ENCODE data around the gene CCDC197. TPM values are rescaled to one million over a fixed set of nuclear protein-coding genes. Genes with fewer than 3 reads are reported as not detected.

CCDC197 gene
- total RNA-seq, 1 experiment from 2014 or later = not detected

- TF ChIP-seq, protein P1, sequence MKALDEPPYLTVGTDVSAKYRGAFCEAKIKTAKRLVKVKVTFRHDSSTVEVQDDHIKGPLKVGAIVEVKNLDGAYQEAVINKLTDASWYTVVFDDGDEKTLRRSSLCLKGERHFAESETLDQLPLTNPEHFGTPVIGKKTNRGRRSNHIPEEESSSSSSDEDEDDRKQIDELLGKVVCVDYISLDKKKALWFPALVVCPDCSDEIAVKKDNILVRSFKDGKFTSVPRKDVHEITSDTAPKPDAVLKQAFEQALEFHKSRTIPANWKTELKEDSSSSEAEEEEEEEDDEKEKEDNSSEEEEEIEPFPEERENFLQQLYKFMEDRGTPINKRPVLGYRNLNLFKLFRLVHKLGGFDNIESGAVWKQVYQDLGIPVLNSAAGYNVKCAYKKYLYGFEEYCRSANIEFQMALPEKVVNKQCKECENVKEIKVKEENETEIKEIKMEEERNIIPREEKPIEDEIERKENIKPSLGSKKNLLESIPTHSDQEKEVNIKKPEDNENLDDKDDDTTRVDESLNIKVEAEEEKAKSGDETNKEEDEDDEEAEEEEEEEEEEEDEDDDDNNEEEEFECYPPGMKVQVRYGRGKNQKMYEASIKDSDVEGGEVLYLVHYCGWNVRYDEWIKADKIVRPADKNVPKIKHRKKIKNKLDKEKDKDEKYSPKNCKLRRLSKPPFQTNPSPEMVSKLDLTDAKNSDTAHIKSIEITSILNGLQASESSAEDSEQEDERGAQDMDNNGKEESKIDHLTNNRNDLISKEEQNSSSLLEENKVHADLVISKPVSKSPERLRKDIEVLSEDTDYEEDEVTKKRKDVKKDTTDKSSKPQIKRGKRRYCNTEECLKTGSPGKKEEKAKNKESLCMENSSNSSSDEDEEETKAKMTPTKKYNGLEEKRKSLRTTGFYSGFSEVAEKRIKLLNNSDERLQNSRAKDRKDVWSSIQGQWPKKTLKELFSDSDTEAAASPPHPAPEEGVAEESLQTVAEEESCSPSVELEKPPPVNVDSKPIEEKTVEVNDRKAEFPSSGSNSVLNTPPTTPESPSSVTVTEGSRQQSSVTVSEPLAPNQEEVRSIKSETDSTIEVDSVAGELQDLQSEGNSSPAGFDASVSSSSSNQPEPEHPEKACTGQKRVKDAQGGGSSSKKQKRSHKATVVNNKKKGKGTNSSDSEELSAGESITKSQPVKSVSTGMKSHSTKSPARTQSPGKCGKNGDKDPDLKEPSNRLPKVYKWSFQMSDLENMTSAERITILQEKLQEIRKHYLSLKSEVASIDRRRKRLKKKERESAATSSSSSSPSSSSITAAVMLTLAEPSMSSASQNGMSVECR (CRISPR knock-in tag; IDR thresholded peaks at IDR 0.05; ENCODE audit: borderline replicate concordance) = no peak
- no peak for TF ChIP-seq MYBL2 (CRISPR knock-in tag; IDR thresholded peaks at IDR 0.05)
- TF ChIP-seq ATF1 (CRISPR knock-in tag; IDR thresholded peaks at IDR 0.05) = no peak
Measured at GRCh38 chr14:94040796-94041195, 43.7 kb downstream of the CCDC197 start (continued).

DNA sequence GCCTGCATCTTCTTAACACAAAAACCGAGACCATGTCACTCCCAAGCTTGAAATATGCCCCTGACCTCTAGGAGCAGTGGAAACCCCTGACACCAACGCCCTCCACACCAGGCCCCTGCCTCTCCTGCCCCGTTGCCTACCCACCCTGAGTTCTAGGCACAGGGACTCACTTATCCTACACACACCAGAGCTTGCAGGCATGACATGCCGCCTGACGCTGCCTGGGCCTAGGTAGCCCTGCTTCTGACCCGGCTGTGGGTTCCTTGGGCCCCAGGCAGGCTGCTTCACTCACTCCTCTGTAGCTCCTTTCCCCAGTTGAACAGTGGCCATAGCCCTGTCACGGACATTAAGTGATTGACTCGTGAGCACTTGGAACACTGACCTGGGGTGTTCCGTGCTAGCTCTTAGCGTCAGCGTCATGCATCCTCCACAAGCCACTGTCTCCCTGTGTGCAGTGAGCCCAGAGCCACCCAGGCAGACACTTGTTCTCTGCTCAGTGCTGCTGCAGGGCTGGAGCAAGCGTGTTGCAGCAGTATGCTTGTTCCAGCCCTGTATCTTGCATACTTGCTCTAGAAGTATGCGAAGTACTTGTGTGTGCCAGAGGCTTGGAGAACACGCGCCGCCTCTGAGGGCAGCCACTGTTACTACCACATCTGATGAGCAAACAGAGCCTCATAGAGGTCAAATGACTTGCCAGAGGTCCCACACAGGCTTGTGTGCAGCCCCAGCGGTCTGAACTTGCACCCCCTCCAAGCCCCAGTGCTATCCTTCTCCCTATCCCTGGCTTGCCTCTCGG, 44.6 kb downstream of the CCDC197 start:
- POLR2A ChIA-PET = no interaction called here
- CTCF ChIA-PET = interaction anchor here (1.9 to 2.7 kb wide), 3 partner anchors 88 to 102 kb away, joined by 6 to 13 read pairs (median 11); partner anchors contain the start of gene IFI27L2
- Mint-ChIP-seq H3K4me3 (no peak overlapping the region), H3K9me3 (no peaks in the 10 kb centered on the region), H3K4me1 (peaks cover under 1% of the 10 kb centered on the region; the same call in 1 of the 2 replicates), H3K27ac (no peak overlapping the region), H3K27me3 (ENCODE audit: low read depth) (no peaks in the 10 kb centered on the region), H3K36me3 (peaks cover 10% of the 10 kb centered on the region; the same call in 1 of the 2 replicates)
- ATAC-seq (no peak), DNase-seq (ENCODE audit: low spot score) (no peak)
- TF ChIP-seq ZNF121 (CRISPR knock-in tag; IDR thresholded peaks at IDR 0.05) = no peak
- TF ChIP-seq RELA (CRISPR knock-in tag; IDR thresholded peaks at IDR 0.05; ENCODE audit: borderline replicate concordance) = no peak
- TF ChIP-seq ZBTB21 (CRISPR knock-in tag; IDR thresholded peaks at IDR 0.05; ENCODE audit: borderline replicate concordance) = no peak
- TF ChIP-seq, protein P2, sequence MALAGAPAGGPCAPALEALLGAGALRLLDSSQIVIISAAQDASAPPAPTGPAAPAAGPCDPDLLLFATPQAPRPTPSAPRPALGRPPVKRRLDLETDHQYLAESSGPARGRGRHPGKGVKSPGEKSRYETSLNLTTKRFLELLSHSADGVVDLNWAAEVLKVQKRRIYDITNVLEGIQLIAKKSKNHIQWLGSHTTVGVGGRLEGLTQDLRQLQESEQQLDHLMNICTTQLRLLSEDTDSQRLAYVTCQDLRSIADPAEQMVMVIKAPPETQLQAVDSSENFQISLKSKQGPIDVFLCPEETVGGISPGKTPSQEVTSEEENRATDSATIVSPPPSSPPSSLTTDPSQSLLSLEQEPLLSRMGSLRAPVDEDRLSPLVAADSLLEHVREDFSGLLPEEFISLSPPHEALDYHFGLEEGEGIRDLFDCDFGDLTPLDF (CRISPR knock-in tag; IDR thresholded peaks at IDR 0.05) = no peak
- no peak for TF ChIP-seq USF2 (CRISPR knock-in tag; IDR thresholded peaks at IDR 0.05)
- TF ChIP-seq NR3C1 (CRISPR knock-in tag; conservative IDR thresholded peaks at IDR 0.05; ENCODE audit: low read depth) = no peak
- TF ChIP-seq ZSCAN18 (CRISPR knock-in tag; IDR thresholded peaks at IDR 0.05) = no peak
- no peak for TF ChIP-seq KAT7 (CRISPR knock-in tag; IDR thresholded peaks at IDR 0.05; ENCODE audit: borderline replicate concordance)
- no peak for TF ChIP-seq FOXP1 (CRISPR knock-in tag; IDR thresholded peaks at IDR 0.05; ENCODE audit: borderline replicate concordance)
- no peak for TF ChIP-seq OVOL2 (CRISPR knock-in tag; IDR thresholded peaks at IDR 0.05; ENCODE audit: borderline replicate concordance)
- TF ChIP-seq ZNF263 (CRISPR knock-in tag; IDR thresholded peaks at IDR 0.05; ENCODE audit: low read depth) = no peak
- no peak for TF ChIP-seq CDX4 (CRISPR knock-in tag; IDR thresholded peaks at IDR 0.05; ENCODE audit: borderline replicate concordance)
- TF ChIP-seq NFE2L1 (CRISPR knock-in tag; IDR thresholded peaks at IDR 0.05) = no peak
- TF ChIP-seq, protein P3, sequence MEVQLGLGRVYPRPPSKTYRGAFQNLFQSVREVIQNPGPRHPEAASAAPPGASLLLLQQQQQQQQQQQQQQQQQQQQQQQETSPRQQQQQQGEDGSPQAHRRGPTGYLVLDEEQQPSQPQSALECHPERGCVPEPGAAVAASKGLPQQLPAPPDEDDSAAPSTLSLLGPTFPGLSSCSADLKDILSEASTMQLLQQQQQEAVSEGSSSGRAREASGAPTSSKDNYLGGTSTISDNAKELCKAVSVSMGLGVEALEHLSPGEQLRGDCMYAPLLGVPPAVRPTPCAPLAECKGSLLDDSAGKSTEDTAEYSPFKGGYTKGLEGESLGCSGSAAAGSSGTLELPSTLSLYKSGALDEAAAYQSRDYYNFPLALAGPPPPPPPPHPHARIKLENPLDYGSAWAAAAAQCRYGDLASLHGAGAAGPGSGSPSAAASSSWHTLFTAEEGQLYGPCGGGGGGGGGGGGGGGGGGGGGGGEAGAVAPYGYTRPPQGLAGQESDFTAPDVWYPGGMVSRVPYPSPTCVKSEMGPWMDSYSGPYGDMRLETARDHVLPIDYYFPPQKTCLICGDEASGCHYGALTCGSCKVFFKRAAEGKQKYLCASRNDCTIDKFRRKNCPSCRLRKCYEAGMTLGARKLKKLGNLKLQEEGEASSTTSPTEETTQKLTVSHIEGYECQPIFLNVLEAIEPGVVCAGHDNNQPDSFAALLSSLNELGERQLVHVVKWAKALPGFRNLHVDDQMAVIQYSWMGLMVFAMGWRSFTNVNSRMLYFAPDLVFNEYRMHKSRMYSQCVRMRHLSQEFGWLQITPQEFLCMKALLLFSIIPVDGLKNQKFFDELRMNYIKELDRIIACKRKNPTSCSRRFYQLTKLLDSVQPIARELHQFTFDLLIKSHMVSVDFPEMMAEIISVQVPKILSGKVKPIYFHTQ (CRISPR knock-in tag; IDR thresholded peaks at IDR 0.05) = no peak
- no peak for TF ChIP-seq CTCF (IDR thresholded peaks at IDR 0.05)
- TF ChIP-seq, protein P4, sequence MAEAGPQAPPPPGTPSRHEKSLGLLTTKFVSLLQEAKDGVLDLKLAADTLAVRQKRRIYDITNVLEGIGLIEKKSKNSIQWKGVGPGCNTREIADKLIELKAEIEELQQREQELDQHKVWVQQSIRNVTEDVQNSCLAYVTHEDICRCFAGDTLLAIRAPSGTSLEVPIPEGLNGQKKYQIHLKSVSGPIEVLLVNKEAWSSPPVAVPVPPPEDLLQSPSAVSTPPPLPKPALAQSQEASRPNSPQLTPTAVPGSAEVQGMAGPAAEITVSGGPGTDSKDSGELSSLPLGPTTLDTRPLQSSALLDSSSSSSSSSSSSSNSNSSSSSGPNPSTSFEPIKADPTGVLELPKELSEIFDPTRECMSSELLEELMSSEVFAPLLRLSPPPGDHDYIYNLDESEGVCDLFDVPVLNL (CRISPR knock-in tag; IDR thresholded peaks at IDR 0.05; ENCODE audit: borderline replicate concordance, low read depth) = no peak
- no peak for TF ChIP-seq CREM (CRISPR knock-in tag; IDR thresholded peaks at IDR 0.05)

Data from WTC11 (cell line).